ENCODE results near the gene IL11RA.
"Not testable (repeated sequence)": the region's sequence is repeated elsewhere in the genome, so short reads cannot be mapped to it uniquely, and the experiment has no call there.

Gene IL11RA

DNA sequence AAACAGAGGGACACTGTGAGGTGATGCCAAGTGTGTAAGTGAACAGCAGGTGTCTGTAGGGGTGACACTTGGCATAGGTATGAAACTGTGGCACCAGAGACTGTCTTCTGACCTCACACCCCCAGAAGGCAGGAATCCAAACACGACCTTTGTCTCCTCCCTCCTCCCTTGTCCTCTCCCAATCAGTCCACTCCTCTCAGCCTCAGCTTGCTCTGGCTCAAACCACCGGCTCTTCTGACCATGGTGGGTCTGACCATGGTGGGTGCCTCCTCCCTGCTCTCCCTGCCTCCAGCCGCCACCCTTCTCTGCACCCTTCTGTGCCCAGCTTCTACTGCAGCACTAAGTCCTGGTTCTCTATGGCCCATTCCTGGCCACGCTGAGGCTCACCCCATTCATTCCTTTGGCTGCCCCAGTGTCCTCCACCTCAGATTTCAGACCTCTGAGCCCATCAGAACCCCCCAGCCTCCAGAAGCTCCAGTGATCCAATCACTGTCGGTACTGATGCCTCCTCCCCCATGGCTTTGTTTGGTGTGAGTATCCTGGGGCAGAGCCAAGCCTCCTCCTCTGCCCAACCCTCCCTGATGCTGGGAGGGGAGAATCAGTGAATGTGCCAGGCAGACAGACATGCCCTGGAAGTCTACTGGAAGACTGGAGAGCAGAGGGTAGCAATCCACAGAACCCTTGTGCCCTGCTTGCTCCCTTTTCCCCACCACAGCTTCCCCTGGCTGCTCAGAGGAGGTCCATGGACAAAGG lies 21.4 kb upstream of the IL11RA start:
- DNase-seq, result no peak

GRCh38 chr9:34633166-34633565 lies 18.8 kb upstream of the IL11RA start:
- no peak for DNase-seq

GRCh38 chr9:34633851-34634550 lies 18.0 kb upstream of the IL11RA start:
- peak; percentile 83 for DNase-seq

GRCh38 chr9:34634551-34635248 lies 17.3 kb upstream of the IL11RA start:
- no peak for DNase-seq

- DNase-seq, result no peak
These were observed 16.4 kb upstream of the IL11RA start for GRCh38 chr9:34635556-34635955.

DNA sequence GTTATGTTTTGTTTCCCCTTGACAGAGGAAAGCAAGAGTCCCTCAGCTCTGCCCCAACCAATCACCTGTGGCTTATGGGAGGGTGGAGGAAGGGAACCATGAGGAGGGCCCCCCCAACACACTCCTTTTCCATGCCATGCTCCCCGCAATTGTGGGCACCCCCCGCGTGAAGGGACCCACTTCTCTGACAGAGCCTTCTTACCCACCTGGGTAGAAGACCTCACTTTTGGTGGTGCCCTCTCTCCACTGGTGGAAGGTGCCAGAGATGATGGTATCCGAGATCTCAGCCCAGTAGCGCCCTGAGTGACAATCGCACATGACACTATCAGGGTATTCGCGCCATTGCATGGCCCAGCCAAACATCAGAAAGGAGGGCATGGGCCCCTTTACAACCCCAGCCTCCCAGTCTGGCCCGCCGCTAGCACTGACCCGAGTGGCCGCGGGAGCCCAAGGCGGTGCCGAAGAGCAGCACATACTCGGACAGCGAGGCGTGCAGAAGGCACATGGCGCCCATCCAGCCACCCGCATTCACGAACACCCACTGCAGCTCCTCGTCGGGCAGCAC lies 15.1 kb upstream of the IL11RA start:
- no peak for DNase-seq

- DNase-seq, result peak; percentile 98
These were observed 14.4 kb upstream of the IL11RA start, which contains the start of gene SIGMAR1 for GRCh38 chr9:34637356-34638137. SIGMAR1 (minus strand) TSS chr9:34637787; CDS start chr9:34637697, 90 bp downstream.

GRCh38 chr9:34638138-34638445 lies 13.9 kb upstream of the IL11RA start:
- no peak for DNase-seq

GRCh38 chr9:34639322-34639721 lies 12.7 kb upstream of the IL11RA start:
- DNase-seq, result not testable (repeated sequence)

DNA sequence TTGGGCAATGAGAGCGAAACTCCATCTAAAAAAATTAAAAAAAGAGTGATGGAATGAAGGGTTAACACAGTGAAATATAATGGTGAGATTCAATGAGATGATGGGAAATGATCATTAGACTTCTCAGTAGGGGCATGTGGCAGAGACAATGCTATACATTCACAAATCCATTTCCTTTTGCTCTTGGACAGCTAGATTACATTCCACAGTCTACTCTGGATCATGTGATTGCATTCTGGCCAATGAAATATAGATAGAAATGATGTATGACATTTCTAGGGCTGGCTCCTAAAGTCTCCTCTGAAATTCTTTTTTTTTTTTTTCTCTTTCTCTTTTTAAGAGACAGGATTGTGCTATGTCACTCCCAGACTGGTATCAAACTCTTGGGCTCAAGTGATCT lies 9.3 kb upstream of the IL11RA start:
- DNase-seq, result no peak

DNA sequence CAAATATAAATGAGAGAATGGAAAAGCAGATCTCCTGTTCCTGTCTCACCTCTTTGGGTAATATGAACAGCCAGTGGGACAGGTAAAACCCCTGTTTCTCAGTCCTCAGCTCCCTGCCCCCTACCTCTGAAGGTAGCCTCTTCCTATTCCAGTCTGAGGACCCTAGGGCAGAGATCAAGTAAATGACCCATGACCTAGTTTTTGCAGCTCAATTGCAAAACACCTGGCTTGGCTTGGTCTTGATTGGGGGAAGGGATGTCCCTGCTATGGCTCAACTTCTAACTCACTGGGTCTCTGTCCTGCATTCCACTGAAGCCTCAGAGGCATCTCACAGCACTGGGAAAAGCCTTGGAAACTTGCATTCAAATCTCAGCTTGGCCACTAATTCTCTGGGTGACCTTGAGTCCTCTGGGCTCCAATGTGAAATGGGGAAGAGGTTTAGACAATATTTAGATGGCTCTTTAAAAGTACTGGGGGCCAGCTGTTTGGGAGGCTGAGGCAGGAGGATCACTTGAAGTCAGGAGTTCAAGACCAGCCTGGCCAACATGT lies 7.1 kb upstream of the IL11RA start:
- DNase-seq, result no peak

GRCh38 chr9:34646211-34647083 lies 5.5 kb upstream of the IL11RA start, which contains the start of gene GALT:
GALT (plus strand) TSS chr9:34646675; CDS start chr9:34646705, 30 bp downstream.
- peak; percentile 97 for DNase-seq

DNA sequence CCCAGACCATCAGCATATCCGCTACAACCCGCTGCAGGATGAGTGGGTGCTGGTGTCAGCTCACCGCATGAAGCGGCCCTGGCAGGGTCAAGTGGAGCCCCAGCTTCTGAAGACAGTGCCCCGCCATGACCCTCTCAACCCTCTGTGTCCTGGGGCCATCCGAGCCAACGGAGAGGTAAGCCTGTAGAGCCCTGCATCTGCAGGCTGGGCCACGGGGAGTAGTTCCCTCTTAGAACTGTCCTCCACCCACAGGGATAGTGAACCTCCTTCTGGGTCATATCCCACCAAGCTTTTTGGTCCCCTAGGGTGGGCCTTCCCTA lies 4.9 kb upstream of the IL11RA start:
- DNase-seq, result no peak

- no peak for DNase-seq
These were observed 4.3 kb upstream of the IL11RA start for GRCh38 chr9:34647651-34648050.

- no peak for DNase-seq
These were observed 3.3 kb upstream of the IL11RA start for GRCh38 chr9:34648673-34649072.

GRCh38 chr9:34650816-34651215 lies 1.2 kb upstream of the IL11RA start:
- no peak for DNase-seq

DNA sequence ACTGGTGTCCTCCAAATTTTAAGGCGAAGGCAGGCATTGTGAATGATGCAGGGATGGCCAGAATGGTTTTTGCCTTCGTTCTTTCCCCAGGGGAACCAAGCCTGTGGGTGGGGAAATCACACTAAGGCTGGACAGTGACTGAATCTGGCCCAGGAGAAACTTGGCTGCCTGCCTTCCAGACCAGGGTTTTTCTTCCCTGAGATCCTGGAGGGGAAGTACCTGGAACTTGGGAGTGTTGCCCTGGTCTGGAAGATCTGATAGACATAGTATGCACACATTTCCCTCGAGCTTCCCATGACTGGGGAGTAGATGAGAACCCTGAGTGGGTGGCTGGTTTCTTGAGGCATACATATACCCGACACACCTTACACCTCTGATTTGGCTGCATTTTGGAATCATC lies 664 bp upstream of the IL11RA start:
- DNase-seq, result no peak

GRCh38 chr9:34652602-34653000 lies 616 bp downstream of the IL11RA start:
- DNase-seq, result no peak

GRCh38 chr9:34653151-34654072 lies 1.4 kb downstream of the IL11RA start:
- DNase-seq, result peak; percentile 83

- DNase-seq, result peak; percentile 82
These were observed 2.5 kb downstream of the IL11RA start for GRCh38 chr9:34654323-34655051.

All from eye (tissue), 1 donor.